ENCODE data around the gene UXS1.

Gene UXS1

GRCh38 chr2:106130251-106130998 lies 63.7 kb downstream of the UXS1 start:
- Histone ChIP-seq H3K36me3 (ENCODE audit: insufficient read depth, low read length) (peaks cover 48% of the 10 kb centered on the region), H3K9me3 (ENCODE audit: insufficient read depth, low read length, severe bottlenecking) (no peaks in the 10 kb centered on the region), H3K4me1 (ENCODE audit: insufficient read depth, low read length) (peaks cover 6% of the 10 kb centered on the region; the same call in 1 of the 2 replicates), H3K9ac (ENCODE audit: low read depth, low read length) (peak overlapping the region; percentile 18; the same call in 1 of the 2 replicates), H3K27me3 (ENCODE audit: insufficient read depth, low read length, poor library complexity) (no peaks in the 10 kb centered on the region), H4K20me1 (ENCODE audit: insufficient read depth, low read length) (peaks cover 21% of the 10 kb centered on the region; the same call in 1 of the 2 replicates), H3K4me3 (ENCODE audit: low read depth in 1 of 2, low read length in 2 of 2) (no peak overlapping the region), H3K27ac (ENCODE audit: low read length) (peak overlapping the region; percentile 50), H3K4me2 (ENCODE audit: insufficient read depth, low read length) (peak overlapping the region; percentile 33; the same call in 1 of the 2 replicates), H2AFZ (ENCODE audit: low read depth, low read length) (no peak overlapping the region), H3K79me2 (ENCODE audit: insufficient read depth, low read length) (peaks cover 41% of the 10 kb centered on the region)
- ATAC-seq (ENCODE audit: insufficient read depth, low read depth): no peak
- DNase-seq: no peak
- TF ChIP-seq CTCF (IDR thresholded peaks at IDR 0.05; ENCODE audit: borderline replicate concordance, extremely low read depth, low read length, poor library complexity, severe bottlenecking) (no peak), EZH2 (IDR thresholded peaks at IDR 0.05; ENCODE audit: borderline replicate concordance, low read depth, low read length, severe bottlenecking) (no peak)

- no peak overlapping the region for H3K9ac ChIP-seq (ENCODE audit: low read depth, low read length)
- ATAC-seq (ENCODE audit: insufficient read depth, low read depth) (no peak), DNase-seq (no peak)
- H3K4me2 ChIP-seq (ENCODE audit: insufficient read depth, low read length): no peak overlapping the region
- no peak overlapping the region for H3K27ac ChIP-seq (ENCODE audit: low read length)
- H3K4me3 ChIP-seq (ENCODE audit: low read depth in 1 of 2, low read length in 2 of 2): no peak overlapping the region
- no peak overlapping the region for H2AFZ ChIP-seq (ENCODE audit: low read depth, low read length)
- no peaks in the 10 kb centered on the region for H3K27me3 ChIP-seq (ENCODE audit: insufficient read depth, low read length, poor library complexity)
- no peak for TF ChIP-seq CTCF (IDR thresholded peaks at IDR 0.05; ENCODE audit: borderline replicate concordance, extremely low read depth, low read length, poor library complexity, severe bottlenecking)
- no peak for TF ChIP-seq EZH2 (IDR thresholded peaks at IDR 0.05; ENCODE audit: borderline replicate concordance, low read depth, low read length, severe bottlenecking)
- H4K20me1 ChIP-seq (ENCODE audit: insufficient read depth, low read length): peaks cover 21% of the 10 kb centered on the region; the same call in 1 of the 2 replicates
- no peaks in the 10 kb centered on the region for H3K9me3 ChIP-seq (ENCODE audit: insufficient read depth, low read length, severe bottlenecking)
- peaks cover 41% of the 10 kb centered on the region for H3K79me2 ChIP-seq (ENCODE audit: insufficient read depth, low read length)
- H3K4me1 ChIP-seq (ENCODE audit: insufficient read depth, low read length): peaks cover 6% of the 10 kb centered on the region; the same call in 1 of the 2 replicates
- H3K36me3 ChIP-seq (ENCODE audit: insufficient read depth, low read length): peaks cover 56% of the 10 kb centered on the region
Observed at GRCh38 chr2:106129592-106129991, 64.5 kb downstream of the UXS1 start.

GRCh38 chr2:106129150-106129549 lies 65.0 kb downstream of the UXS1 start:
- no peak overlapping the region for H3K4me3 ChIP-seq (ENCODE audit: low read depth in 1 of 2, low read length in 2 of 2)
- no peak overlapping the region for H3K4me2 ChIP-seq (ENCODE audit: insufficient read depth, low read length)
- H3K9ac ChIP-seq (ENCODE audit: low read depth, low read length): no peak overlapping the region
- no peaks in the 10 kb centered on the region for H3K9me3 ChIP-seq (ENCODE audit: insufficient read depth, low read length, severe bottlenecking)
- ATAC-seq (ENCODE audit: insufficient read depth, low read depth) (no peak), DNase-seq (no peak)
- no peak overlapping the region for H3K27ac ChIP-seq (ENCODE audit: low read length)
- H3K4me1 ChIP-seq (ENCODE audit: insufficient read depth, low read length): peaks cover 6% of the 10 kb centered on the region; the same call in 1 of the 2 replicates
- peaks cover 21% of the 10 kb centered on the region; the same call in 1 of the 2 replicates for H4K20me1 ChIP-seq (ENCODE audit: insufficient read depth, low read length)
- no peaks in the 10 kb centered on the region for H3K27me3 ChIP-seq (ENCODE audit: insufficient read depth, low read length, poor library complexity)
- no peak overlapping the region for H2AFZ ChIP-seq (ENCODE audit: low read depth, low read length)
- no peak for TF ChIP-seq CTCF (IDR thresholded peaks at IDR 0.05; ENCODE audit: borderline replicate concordance, extremely low read depth, low read length, poor library complexity, severe bottlenecking)
- no peak for TF ChIP-seq EZH2 (IDR thresholded peaks at IDR 0.05; ENCODE audit: borderline replicate concordance, low read depth, low read length, severe bottlenecking)
- peaks cover 58% of the 10 kb centered on the region for H3K36me3 ChIP-seq (ENCODE audit: insufficient read depth, low read length)
- peaks cover 41% of the 10 kb centered on the region for H3K79me2 ChIP-seq (ENCODE audit: insufficient read depth, low read length)

Data from DND-41 (cell line).